ENCODE results near the gene FRMD8. TPM values are rescaled to one million over a fixed set of nuclear protein-coding genes. Genes with fewer than 3 reads are reported as not detected.
A peak's percentile ranks its signal among the peaks of the same experiment; 100 is the strongest.

The FRMD8 gene
- total and polyA plus RNA-seq, 4 donors: 2.8 to 22.8 (median 15.0) TPM

- H3K36me3 ChIP-seq (ENCODE audit: control insufficient read depth in 4 of 4, insufficient read depth in 3 of 4, low read depth in 1 of 4, low read length in 3 of 4): no peaks in the 10 kb centered on the region
- no peak for TF ChIP-seq ZBTB33 (IDR thresholded peaks at IDR 0.05)
- TF ChIP-seq FOXA2 (IDR thresholded peaks at IDR 0.05): no peak
- TF ChIP-seq YY1 (IDR thresholded peaks at IDR 0.05): no peak
- no peak for DNase-seq (ENCODE audit: low spot score)
- 69% methylated on average over 8 of the region's 8 CpGs for WGBS
- H3K4me3 ChIP-seq (ENCODE audit: low read depth in 1 of 3, low read length in 3 of 3): no peak overlapping the region
- peaks cover 7 to 31% (median 21%) of the 10 kb centered on the region in 4 donors for H3K4me1 ChIP-seq (ENCODE audit: control insufficient read depth in 4 of 4, insufficient read depth in 4 of 4, low read length in 3 of 4)
- peak overlapping the region in 1 of 2 donors; percentile 9 for H3K9ac ChIP-seq (ENCODE audit: low read depth in 1 of 2, low read length in 2 of 2)
- peak overlapping the region; percentile 58 to 68 for H3K27ac ChIP-seq (ENCODE audit: low read depth in 1 of 2, low read length in 2 of 2)
- H3K9me3 ChIP-seq (ENCODE audit: control insufficient read depth in 4 of 4, low read length in 3 of 4): no peaks in the 10 kb centered on the region
- no peaks in the 10 kb centered on the region for H3K27me3 ChIP-seq (ENCODE audit: control insufficient read depth in 4 of 4, insufficient read depth in 4 of 4, low read length in 3 of 4)
These were observed 2.0 kb upstream of the FRMD8 start for GRCh38 chr11:65384301-65384889.

- H3K27me3 ChIP-seq (ENCODE audit: control insufficient read depth in 4 of 4, insufficient read depth in 4 of 4, low read length in 3 of 4): no peaks in the 10 kb centered on the region
- no peak overlapping the region for H3K9ac ChIP-seq (ENCODE audit: low read depth in 1 of 2, low read length in 2 of 2)
- no peak overlapping the region for H3K4me3 ChIP-seq (ENCODE audit: low read depth in 1 of 3, low read length in 3 of 3)
- peaks cover 0 to 1% (median 0%) of the 10 kb centered on the region in 4 donors for H3K36me3 ChIP-seq (ENCODE audit: control insufficient read depth in 4 of 4, insufficient read depth in 3 of 4, low read depth in 1 of 4, low read length in 3 of 4)
- WGBS: 95% methylated on average over 4 of the region's 4 CpGs
- DNase-seq (ENCODE audit: low spot score): no peak
- peaks cover 0 to 12% (median 5%) of the 10 kb centered on the region in 4 donors for H3K4me1 ChIP-seq (ENCODE audit: control insufficient read depth in 4 of 4, insufficient read depth in 4 of 4, low read length in 3 of 4)
- no peaks in the 10 kb centered on the region for H3K9me3 ChIP-seq (ENCODE audit: control insufficient read depth in 4 of 4, low read length in 3 of 4)
- TF ChIP-seq JUND (IDR thresholded peaks at IDR 0.05): no peak
- no peak for TF ChIP-seq YY1 (IDR thresholded peaks at IDR 0.05)
- TF ChIP-seq TAF1 (conservative IDR thresholded peaks at IDR 0.05): no peak
- no peak for TF ChIP-seq ZBTB33 (IDR thresholded peaks at IDR 0.05)
- TF ChIP-seq REST (IDR thresholded peaks at IDR 0.05): no peak
- TF ChIP-seq FOXA2 (IDR thresholded peaks at IDR 0.05): no peak
- no peak overlapping the region for H3K27ac ChIP-seq (ENCODE audit: low read depth in 1 of 2, low read length in 2 of 2)
These were observed 2.3 kb downstream of the FRMD8 start for GRCh38 chr11:65388731-65389130.

- WGBS: 93% methylated on average over 20 of the region's 20 CpGs
These were observed 3.0 kb downstream of the FRMD8 start for GRCh38 chr11:65389294-65389980.

More at GRCh38 chr11:65389294-65389980, 3.0 kb downstream of the FRMD8 start:
- H3K9me3 ChIP-seq (ENCODE audit: control insufficient read depth in 4 of 4, low read length in 3 of 4): no peaks in the 10 kb centered on the region
- no peak for TF ChIP-seq FOXA2 (IDR thresholded peaks at IDR 0.05)
- peaks cover 0 to 12% (median 5%) of the 10 kb centered on the region in 4 donors for H3K4me1 ChIP-seq (ENCODE audit: control insufficient read depth in 4 of 4, insufficient read depth in 4 of 4, low read length in 3 of 4)
- peak overlapping the region in 1 of 2 donors; percentile 60 for H3K27ac ChIP-seq (ENCODE audit: low read depth in 1 of 2, low read length in 2 of 2)
- H3K36me3 ChIP-seq (ENCODE audit: control insufficient read depth in 4 of 4, insufficient read depth in 3 of 4, low read depth in 1 of 4, low read length in 3 of 4): peaks cover 0 to 3% (median 0%) of the 10 kb centered on the region in 4 donors
- no peak overlapping the region for H3K9ac ChIP-seq (ENCODE audit: low read depth in 1 of 2, low read length in 2 of 2)
- H3K4me3 ChIP-seq (ENCODE audit: low read depth in 1 of 3, low read length in 3 of 3): no peak overlapping the region
- no peaks in the 10 kb centered on the region for H3K27me3 ChIP-seq (ENCODE audit: control insufficient read depth in 4 of 4, insufficient read depth in 4 of 4, low read length in 3 of 4)
- DNase-seq (ENCODE audit: low spot score): no peak
